GM19455 (cell line): ENCODE results near the gene SLC25A25.

Source experiments
- ATAC-seq: cut with Tn5 transposase; IDR thresholded peaks from one replicate; pipeline ENCODE4 v1.9.1; 2021; ENCODE audit not compliant: unreplicated experiment

Gene SLC25A25

GRCh38 chr9:128096616-128097536 is 28.8 kb downstream of the SLC25A25 start:
- no peak for ATAC-seq

DNA sequence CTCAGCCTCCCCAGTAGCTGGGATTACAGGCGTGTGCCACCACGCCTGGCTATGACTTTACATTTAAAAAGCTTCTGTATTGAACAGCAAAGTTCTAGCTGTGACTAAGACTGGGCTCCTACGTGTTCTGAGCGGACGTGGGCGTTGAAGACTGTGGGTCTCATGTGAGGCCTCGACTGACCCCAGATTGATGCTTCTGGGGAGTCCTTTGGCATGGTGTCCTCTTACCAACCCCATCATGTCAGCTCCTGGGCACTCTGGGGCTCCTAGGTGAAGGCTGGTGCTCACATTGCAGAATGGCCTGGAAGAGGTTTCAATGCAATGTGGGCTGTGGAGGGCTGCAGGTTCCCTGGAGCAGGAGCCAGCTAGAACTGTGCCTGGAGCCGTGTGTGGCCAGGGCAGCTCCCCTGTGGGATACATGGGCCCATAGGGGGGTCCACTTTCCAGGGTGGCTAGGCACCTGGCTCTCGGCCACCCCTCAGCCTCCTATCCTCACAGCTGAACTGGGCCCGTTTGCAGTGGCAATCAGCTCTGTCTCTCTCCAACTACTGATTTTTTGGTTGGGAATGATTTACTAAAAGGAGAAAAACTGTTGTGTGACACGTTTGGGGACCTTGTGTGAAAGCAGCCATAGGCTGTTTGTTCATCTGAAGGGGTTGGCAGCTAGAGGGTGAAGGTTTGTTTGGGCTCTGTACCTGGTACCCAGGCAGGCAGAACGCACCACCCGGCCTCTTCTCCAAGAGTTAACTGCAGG is 29.7 kb downstream of the SLC25A25 start:
- no peak for ATAC-seq

DNA sequence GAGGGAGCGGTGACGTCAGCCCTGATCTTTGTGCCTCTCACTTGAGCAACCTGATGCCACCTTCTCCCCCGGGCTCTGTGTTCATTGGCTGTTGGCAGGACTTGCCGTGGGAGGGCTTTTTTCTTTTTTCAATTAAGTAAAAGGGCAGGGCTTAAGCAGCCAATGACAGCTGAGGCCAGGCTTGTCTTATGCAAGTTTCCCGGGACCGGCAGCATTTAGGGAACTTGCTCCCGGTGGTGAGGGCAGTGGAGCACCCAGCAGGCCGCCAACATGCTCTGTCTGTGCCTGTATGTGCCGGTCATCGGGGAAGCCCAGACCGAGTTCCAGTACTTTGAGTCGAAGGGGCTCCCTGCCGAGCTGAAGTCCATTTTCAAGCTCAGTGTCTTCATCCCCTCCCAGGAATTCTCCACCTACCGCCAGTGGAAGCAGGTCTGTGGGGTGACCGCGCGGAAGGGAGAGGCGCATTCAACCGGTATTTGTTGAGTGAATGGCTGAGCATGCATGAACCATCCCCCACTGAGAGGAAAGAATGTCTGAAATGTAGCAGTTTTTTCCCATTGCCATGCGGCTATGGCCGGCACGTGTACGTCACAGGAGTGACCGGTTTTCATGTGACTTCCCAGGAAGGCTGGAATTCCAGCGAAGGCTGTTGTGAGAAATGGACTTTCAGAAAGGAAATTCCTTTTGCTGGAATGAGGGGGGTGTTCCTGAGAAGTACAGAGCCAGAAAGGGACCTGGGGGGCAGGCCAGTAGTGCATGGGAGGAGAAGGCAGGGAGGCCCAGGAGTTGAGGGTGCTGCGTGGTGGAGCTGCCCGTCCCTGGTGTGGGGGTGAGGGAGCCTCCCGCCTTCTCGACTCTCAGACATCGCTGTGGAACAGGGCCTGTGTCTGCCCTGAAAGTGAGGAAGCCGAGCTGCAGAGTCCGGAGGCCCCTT is 30.5 kb downstream of the SLC25A25 start:
- ATAC-seq, result no peak

DNA sequence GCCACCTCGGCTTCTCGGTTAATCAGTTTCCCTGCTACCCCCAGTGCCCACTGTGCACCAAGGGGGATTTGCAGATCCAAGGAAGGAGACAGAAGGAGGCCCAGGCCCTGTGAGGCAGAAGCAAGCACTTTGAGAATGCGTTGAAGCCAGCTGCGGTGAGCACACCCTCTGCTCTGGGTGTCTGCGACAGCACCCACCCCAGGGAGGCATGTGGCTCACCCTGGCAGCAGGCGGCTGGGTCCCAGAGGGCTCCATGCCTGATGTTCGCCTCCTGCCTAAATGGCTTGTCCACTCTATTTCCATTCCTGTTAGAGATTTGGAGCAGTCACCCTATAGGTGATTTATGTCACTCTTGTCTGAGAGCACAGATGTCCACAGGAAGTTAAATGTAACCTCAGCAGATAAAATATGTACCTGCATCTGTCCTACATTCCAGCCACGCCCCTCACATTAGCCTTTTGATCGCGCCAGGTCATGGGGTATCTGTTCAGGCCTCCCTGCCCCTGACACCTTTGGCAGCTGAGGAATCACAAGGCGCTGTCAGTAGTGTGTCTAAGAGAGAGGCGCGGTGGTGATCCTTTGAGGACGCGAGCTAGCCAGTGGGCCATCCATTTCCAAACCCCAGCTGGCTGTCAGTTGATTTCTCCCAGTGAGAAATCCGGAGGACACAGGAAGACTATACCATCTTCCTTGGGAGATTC is 31.3 kb downstream of the SLC25A25 start:
- no peak for ATAC-seq

GRCh38 chr9:128099932-128100491 is 32.0 kb downstream of the SLC25A25 start:
- no peak for ATAC-seq

DNA sequence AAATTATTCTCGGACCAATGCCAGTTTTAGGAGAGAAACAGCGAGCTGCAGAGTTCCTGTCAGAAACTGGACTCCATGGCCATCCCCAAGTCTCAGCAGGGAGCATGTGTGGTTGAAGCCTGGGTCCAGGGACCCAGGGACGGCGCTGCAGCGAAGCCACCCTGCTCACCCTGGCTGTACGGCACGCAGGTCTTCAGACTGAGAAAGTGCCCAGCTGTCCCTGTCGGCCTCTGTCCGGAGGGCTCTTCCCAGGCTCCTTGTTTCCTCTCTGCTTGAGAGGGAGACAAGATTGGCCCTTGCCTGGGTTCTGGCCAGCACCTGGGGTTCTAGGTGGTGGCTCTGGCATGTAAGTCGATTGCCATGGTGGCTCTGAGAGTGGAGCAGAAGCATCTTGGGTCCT is 32.5 kb downstream of the SLC25A25 start:
- no peak for ATAC-seq

DNA sequence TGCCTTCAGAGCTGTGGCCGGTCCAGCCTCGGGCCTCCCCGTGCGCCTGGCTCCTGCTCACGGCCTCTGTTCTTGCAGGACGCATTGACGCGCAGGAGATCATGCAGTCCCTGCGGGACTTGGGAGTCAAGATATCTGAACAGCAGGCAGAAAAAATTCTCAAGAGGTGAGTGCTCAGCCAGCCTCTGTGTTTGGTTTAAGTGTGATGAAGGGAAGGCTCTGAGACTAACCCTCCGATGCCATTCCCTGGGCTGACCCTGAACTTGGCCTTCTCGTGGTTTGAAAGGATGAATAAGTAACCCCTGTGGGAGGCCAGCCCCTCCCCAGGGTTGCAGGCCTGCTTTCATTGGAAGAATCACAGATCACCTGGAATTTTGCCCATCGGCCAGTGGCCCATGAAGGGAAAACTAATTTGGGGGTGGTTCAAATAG is 33.2 kb downstream of the SLC25A25 start:
- no peak for ATAC-seq

GRCh38 chr9:128101690-128102089 is 33.7 kb downstream of the SLC25A25 start:
- ATAC-seq, result no peak

DNA sequence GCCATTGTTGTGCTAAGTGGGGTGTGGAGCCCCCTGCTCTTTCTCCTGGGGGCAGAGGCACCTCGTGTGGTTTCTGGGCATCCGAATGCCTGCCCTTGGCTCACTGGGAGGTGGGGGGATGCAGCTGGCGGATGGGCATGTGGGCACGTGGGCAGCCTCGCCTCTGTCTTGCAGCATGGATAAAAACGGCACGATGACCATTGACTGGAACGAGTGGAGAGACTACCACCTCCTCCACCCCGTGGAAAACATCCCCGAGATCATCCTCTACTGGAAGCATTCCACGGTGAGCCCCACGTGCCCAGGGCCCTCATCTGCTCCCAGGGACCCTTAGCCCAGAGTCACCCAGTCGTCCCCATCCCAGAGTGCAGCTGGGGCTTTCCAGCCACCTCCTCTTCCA is 34.2 kb downstream of the SLC25A25 start:
- no peak for ATAC-seq

- ATAC-seq, result no peak
Observed at GRCh38 chr9:128102861-128103588, 35.0 kb downstream of the SLC25A25 start.

DNA sequence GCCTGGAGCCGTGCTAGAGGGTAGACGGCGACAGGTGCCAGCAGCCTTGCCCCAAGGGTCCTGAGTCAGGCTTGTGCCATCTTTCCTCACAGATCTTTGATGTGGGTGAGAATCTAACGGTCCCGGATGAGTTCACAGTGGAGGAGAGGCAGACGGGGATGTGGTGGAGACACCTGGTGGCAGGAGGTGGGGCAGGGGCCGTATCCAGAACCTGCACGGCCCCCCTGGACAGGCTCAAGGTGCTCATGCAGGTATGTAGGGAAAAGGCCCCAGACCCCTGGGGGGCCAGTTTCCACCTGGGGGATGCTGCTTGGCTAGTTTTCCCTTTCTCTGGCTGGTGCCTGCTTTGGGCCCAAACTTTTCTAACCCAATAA is 35.5 kb downstream of the SLC25A25 start:
- no peak for ATAC-seq

- ATAC-seq, result no peak
Observed at GRCh38 chr9:128104171-128104618, 36.2 kb downstream of the SLC25A25 start.

DNA sequence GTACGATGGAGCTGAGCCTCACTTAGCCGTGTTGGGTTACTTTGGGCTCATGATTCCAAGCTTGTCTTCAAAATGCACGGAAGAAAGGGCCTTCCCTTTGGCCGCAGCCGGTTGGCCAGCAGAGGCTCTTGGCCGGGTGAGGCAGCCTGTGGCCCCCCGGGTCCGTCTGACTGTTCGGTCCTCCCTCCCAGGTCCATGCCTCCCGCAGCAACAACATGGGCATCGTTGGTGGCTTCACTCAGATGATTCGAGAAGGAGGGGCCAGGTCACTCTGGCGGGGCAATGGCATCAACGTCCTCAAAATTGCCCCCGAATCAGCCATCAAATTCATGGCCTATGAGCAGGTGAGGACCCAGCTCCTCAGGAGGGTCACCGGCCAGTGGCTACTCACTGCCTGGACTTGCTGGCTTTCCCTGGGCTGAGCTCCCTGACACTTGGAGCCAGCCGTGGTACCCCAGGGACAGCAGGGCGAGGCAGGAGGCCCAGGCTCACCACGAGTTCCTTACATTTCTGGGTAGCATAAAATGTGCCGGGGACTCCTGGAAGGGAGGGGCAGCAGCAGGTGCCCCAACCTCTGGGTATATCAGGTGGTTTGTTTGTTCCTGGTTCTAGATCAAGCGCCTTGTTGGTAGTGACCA is 37.6 kb downstream of the SLC25A25 start:
- no peak for ATAC-seq

GRCh38 chr9:128106181-128106939 is 38.3 kb downstream of the SLC25A25 start:
- ATAC-seq, result no peak

- ATAC-seq, result no peak
Observed at GRCh38 chr9:128106940-128107467, 39.0 kb downstream of the SLC25A25 start.

- ATAC-seq, result no peak
Observed at GRCh38 chr9:128107468-128108268, 39.6 kb downstream of the SLC25A25 start.
